Measurements from ENCODE around the gene SNX13.

- TF ChIP-seq CTCF (IDR thresholded peaks at IDR 0.05), result no peak
- no peak for TF ChIP-seq POLR2A (IDR thresholded peaks at IDR 0.05)
Measured at GRCh38 chr7:17988141-17988540, 47.8 kb upstream of the SNX13 start.
